ENCODE results near the gene ARMC3. TPM values are rescaled to one million over a fixed set of nuclear protein-coding genes. Genes with fewer than 3 reads are reported as not detected.

Gene ARMC3
- total RNA-seq, 1 experiment from 2014 or later = 0.28 TPM

- no peak for TF ChIP-seq ZBTB21 (CRISPR knock-in tag; IDR thresholded peaks at IDR 0.05; ENCODE audit: borderline replicate concordance)
- no peak for TF ChIP-seq CREM (CRISPR knock-in tag; IDR thresholded peaks at IDR 0.05)
- TF ChIP-seq ZNF121 (CRISPR knock-in tag; IDR thresholded peaks at IDR 0.05) = no peak
- TF ChIP-seq HMGA2 (CRISPR knock-in tag; IDR thresholded peaks at IDR 0.05) = no peak
- TF ChIP-seq ZNF138 (CRISPR knock-in tag; conservative IDR thresholded peaks at IDR 0.05) = no peak
- TF ChIP-seq FOXP1 (CRISPR knock-in tag; IDR thresholded peaks at IDR 0.05; ENCODE audit: borderline replicate concordance) = no peak
- TF ChIP-seq ZNF281 (CRISPR knock-in tag; IDR thresholded peaks at IDR 0.05) = no peak
- no peak for TF ChIP-seq SP1 (CRISPR knock-in tag; conservative IDR thresholded peaks at IDR 0.05)
- TF ChIP-seq E2F4 (CRISPR knock-in tag; IDR thresholded peaks at IDR 0.05; ENCODE audit: borderline replicate concordance, low read depth) = no peak
Observed at GRCh38 chr10:22895252-22895651, 32.6 kb upstream of the ARMC3 start (continued).

- H3K27ac Mint-ChIP-seq = no peak overlapping the region
- DNase-seq (ENCODE audit: low spot score) = no peak
- H3K9me3 Mint-ChIP-seq = peaks cover 38% of the 10 kb centered on the region
- TF ChIP-seq JUN (CRISPR knock-in tag; IDR thresholded peaks at IDR 0.05) (no peak), IRF1 (CRISPR knock-in tag; IDR thresholded peaks at IDR 0.05) (no peak), ZNF512 (CRISPR knock-in tag; IDR thresholded peaks at IDR 0.05; ENCODE audit: borderline replicate concordance) (no peak), ZNF532 (CRISPR knock-in tag; IDR thresholded peaks at IDR 0.05; ENCODE audit: borderline replicate concordance) (no peak), ZNF423 (CRISPR knock-in tag; IDR thresholded peaks at IDR 0.05) (no peak), KAT7 (CRISPR knock-in tag; IDR thresholded peaks at IDR 0.05; ENCODE audit: borderline replicate concordance) (no peak), ATF6 (CRISPR knock-in tag; IDR thresholded peaks at IDR 0.05) (no peak), SMAD4 (CRISPR knock-in tag; IDR thresholded peaks at IDR 0.05) (no peak), ATF1 (CRISPR knock-in tag; IDR thresholded peaks at IDR 0.05) (no peak), TEAD1 (CRISPR knock-in tag; IDR thresholded peaks at IDR 0.05) (no peak), ZBTB21 (CRISPR knock-in tag; IDR thresholded peaks at IDR 0.05; ENCODE audit: borderline replicate concordance) (no peak), NR2C2 (CRISPR knock-in tag; IDR thresholded peaks at IDR 0.05) (no peak), PRDM15 (CRISPR knock-in tag; IDR thresholded peaks at IDR 0.05) (no peak)
Observed at GRCh38 chr10:22897371-22897770, 30.5 kb upstream of the ARMC3 start.

More at GRCh38 chr10:22897371-22897770, 30.5 kb upstream of the ARMC3 start:
- ATAC-seq = no peak
- ChIA-PET POLR2A (no interaction called here), CTCF (interaction anchor here (0.8 kb wide), 1 partner anchor 293 kb away, joined by 3 read pairs; no protein-coding TSS in a partner anchor)
- Mint-ChIP-seq H3K27me3 (ENCODE audit: low read depth) (no peaks in the 10 kb centered on the region), H3K4me3 (no peak overlapping the region), H3K4me1 (peaks cover 14% of the 10 kb centered on the region), H3K36me3 (peaks cover 4% of the 10 kb centered on the region)
